ENCODE measurements around the gene PPP1R13B.

PPP1R13B gene

DNA sequence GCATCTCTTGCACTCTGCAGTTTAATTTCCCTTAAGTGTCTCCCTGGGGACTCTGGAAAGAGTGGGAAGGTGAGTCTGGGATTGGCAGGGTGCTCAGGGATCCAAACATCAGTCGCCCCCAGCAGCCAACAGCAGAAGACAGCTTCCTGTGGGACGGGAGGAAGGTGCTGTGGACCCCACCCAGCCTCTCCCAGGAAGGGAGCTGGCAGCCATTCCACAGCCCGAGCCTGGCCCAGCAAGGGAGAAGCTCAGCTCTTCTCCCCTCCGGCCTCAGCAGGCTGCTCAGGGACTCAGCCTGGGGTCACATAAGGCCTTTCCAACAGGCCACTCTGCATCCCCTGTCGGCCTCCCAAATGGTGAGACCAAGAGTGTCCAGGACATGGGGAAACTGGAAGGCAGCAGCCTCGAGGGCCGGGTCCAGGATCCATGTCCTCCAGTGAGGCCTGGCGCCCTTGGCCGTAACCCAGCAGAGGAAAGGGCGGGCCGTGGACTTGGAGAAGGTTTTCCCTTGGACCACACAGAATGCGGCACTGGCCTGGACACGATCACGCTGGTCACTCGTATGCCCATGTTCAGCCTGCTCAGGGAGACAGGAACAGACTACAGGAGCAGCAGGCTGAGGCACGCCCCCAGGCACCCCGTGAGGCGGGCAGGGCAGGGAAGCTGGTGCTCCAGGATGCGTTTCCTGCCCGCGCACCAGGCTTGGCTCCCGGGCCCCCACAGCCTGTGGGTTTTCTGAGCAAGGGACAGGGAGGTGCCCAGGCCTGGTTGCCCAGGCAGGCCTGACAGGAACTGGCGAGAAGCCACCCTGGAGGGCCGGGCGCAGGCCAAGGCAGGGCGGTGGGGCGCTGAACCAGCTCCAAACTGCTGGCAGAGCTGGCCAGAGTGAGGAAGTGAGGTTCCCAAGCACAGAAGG is 135.6 kb downstream of the PPP1R13B start:
- DNase-seq, result no peak

DNA sequence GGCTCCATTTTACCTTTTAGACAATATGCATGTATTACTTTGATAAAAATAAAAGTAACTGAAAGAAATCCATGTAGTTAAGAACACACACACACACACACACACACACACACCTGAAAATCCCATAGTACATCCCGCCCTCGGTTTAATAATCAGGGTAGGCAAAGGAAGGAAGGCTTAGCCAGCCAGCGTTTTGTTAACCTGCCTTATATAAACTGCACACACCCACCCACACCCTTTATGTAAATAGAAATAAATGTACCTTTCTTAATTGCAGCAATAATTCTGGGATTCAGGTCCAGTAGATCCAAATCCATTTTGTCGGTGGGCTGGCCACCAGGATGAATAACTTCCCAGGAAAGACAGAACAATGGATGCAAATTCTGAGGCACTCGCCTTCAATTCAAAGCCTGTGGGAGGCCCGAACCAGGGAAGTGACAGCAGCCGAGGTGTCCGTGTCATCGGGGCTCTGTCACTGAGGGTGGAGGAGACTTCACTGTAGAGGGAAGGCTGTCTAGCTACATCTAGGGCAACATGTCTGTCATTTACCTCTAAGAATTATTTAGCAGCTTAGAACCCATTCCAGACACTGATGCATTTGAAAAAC is 136.5 kb downstream of the PPP1R13B start:
- DNase-seq, result no peak

DNA sequence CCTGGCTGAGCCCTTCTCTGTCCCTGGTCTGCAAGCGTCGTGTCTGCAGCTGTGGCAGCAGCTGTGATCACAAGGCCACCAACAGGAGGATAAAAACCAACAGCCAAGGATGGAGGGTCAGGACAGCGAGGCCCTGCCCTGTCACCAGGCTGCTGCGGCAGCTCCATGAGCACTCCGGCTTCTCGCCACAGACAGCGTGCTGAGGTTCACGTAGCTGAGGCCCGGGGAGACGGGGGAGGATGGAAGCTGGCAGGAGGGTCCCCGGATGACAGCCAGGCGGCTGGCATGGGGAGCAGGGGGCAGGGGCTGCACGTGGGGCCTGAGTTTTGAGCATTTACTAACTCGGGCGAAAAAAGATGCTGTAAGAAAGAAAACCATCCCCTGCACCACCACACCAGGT is 137.6 kb downstream of the PPP1R13B start:
- no peak for DNase-seq

DNA sequence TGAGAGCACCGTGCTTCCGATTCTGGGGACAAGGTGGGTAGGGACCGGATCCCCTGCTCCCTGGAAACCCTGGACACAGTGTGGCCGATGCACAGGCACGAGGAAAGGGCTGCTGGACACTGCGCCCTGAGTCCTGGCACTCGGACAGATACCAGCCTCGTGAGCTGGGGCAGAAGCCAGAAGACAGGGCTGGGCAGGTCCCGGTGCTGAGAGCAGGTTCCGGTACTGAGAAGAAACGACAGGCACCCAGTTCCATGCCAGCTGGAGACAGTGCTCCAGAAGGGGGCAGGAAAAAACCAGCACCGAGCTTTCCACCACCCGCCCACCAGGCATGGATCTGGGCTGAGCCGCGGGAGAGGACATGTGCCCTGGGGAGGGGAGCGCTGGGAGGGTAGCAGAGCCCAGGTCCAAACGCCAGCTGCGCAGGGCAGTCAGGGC is 138.6 kb downstream of the PPP1R13B start:
- DNase-seq, result no peak

DNA sequence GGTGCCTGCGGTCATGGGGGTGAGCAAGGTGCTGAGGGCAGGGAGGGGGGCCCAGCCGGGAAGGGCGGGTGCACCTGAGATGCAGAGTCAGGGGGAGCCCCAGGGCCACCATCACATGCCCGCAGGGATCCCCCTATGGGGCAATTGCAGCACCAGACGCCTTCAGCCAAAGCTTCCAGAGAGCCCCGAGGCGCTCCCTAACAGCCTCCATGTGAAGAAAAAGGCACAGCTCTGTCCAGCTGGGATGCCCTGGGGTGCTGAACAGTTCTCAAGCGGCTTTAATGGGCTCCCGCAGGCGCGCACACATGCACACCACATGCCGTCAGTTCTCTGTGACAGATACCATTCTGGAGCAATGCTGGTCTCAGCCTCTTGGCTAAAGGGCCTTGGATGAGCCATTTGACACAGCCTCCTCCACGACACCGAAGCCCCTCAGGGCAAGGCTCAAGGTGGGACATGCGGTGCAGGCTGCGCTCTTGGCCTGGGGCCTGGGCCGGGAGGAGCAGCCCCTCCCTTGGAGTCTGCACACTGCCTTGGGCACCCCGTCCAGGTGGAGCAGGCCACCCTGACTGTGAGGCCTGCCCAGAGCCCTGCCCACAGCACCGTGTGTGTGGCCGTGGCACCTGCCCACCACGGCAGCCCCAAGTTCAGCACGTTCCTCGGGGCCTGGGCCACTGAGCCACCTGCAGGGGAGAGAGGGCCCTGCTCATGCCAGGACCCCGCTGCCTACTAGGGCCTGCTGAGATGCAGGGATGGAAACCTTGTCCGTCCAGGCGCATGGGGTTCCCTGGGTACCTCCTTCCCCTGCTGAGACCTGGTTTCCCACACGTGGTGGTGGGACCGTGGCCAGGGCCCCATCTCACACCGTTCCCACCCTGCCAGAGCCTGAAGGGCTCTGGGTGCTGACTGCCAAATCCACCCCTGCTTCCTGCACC is 139.8 kb downstream of the PPP1R13B start:
- no peak for DNase-seq

DNA sequence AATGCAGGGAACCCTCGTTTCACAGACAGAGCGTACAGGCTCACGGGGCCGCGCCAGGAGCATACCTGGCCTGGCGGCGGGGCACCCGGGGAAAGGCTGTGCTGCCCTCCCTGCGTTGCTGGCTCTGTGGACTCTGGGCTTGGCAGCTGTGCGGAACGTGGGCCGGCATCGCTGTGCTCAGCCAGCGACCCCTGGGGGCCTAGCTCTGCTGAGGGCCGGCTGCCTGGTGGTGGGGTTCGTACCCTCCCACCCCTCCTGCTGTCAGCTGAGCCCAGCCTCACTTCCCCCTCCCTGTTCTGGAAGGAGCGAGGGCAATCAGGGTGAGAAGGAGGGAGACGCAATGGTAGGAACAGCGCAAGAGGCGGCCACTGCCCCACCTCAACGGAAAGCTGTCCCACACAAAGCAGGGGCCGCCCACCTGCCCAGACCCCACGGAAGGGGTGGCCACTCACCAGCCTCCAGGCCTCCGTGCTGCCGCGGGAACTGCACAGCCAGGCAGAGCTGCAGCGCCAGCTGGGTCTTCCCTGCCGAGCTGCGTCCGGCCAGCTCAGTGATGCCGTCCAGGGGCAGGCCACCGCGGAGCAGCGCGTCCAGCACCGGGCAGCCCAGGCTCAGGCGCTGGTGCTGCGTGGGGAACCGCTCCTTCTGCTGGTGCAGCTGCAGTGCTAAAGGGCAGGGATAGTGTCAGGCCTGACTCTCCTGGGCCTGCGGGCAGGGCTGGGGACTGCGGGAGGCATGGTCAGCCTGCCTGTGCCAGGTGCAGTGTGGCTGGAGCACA is 140.6 kb downstream of the PPP1R13B start:
- DNase-seq, result no peak

DNA sequence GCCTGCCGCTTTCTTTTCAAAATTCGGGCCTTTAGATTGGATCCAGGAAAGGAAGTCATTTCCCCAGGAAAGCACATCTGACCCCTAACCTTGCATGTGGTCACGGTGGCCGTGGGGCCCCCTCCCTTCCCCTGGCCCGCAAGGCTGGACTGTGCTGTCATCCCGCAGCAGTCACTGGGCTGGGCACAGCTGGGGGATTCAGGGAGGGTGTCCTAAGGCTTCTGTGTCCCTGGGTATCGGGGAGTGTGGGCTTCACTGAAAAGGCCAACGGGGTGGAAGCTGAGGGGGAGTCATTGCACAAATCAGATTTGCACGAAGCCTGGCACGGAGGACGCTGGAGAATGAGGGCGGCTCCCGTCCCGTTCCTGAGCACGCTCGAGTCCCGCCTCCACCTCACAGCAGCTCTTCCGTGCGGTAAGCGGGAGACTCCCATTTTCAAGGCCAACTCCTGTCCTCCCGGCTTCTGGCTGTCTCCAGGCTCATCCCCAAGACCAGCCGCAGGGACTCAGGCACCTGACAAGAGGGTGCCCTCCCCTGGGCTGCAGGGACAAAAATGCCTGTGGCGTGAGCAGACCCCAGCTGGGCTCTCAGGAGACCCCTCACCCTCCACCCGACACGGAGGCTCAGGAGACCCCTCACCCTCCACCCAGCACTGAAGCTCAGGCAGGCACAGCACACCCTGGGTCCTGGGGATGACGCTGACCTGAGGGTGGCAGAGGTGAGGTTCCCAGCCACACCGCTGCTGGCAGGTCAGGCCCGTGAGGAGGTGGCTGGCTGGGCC is 141.7 kb downstream of the PPP1R13B start:
- DNase-seq, result no peak

DNA sequence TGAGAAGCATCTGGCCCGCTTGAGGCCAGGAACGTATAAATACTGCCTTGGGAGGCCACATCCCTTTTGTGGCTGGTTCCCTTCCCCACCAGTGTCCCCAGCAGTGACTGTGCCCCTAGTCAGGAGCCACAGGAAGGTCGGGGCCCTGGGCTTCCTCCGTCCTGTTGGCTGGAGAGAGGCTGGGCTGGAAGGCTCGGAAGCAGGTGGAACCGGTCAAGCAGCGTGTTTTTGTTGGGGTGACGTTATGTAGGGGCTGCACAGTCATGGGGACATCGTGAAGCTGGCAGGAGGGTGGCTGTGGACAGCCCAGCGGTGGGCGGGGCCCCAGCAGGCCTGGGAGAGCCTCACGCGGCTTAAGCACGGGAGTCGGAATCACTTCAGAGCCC is 142.3 kb downstream of the PPP1R13B start:
- DNase-seq, result no peak

DNA sequence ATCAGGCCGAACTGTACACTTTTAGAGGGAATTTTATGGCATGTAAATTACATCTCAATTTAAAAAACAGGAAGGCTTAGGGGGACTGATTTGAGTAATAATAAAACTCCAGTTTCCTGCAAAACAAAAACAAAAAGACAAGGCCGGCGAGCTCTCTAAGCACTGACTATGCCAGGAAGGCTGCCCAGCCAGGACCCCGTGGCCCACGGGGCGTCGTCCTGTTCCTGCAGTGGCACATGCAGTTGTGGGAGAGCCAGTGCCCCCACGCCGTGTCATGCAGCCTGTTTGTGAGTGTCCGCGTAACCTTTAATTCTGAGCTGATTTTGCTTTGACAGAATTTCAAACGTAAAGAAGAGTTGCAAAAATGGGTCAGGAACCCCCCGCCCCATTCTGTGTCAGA is 142.7 kb downstream of the PPP1R13B start:
- DNase-seq, result no peak

DNA sequence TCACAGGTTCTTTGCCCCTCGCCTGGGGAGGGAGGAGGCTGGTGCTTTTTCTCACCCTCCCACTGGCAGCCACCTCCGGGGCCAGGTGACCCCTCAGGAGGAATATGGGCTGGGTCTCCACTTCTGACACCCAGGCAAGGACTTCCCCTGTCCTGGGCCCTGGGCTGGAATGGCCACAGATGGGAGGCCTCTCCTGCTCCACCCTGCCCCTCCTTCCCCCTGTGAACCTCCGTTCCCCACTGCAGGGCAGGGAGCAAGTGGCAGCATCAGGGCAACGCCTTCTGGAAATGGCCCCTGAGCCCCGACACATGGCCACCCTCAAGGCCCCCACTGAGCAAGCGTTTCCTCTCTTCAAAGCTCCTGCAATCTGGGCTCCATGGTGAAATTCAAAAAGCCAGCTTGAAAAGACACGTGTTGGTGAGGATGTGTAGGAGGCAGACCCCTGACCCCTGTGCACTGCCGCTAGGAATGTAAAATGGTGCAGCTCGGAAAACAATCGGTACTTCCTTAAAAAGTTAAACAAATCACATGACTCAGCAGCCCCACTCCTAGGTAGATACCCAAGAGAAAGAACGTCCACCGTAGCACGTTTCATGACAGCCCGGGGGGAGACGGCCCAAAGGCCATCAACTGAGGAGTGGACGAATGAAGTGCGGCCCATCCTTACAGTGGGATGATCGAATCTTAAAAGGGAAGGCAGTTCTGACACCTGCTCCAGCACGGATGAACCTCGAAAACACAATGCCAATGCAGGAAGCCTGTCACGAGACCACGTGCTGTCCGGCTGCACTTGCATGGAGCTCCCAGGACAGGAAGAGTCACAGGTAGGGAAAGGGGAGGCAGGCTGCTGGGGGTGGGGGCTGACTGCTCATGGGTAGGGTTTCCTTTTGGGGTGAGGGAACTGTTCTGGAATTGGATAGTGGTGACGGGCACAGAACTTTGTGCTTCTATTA is 143.7 kb downstream of the PPP1R13B start:
- no peak for DNase-seq

DNA sequence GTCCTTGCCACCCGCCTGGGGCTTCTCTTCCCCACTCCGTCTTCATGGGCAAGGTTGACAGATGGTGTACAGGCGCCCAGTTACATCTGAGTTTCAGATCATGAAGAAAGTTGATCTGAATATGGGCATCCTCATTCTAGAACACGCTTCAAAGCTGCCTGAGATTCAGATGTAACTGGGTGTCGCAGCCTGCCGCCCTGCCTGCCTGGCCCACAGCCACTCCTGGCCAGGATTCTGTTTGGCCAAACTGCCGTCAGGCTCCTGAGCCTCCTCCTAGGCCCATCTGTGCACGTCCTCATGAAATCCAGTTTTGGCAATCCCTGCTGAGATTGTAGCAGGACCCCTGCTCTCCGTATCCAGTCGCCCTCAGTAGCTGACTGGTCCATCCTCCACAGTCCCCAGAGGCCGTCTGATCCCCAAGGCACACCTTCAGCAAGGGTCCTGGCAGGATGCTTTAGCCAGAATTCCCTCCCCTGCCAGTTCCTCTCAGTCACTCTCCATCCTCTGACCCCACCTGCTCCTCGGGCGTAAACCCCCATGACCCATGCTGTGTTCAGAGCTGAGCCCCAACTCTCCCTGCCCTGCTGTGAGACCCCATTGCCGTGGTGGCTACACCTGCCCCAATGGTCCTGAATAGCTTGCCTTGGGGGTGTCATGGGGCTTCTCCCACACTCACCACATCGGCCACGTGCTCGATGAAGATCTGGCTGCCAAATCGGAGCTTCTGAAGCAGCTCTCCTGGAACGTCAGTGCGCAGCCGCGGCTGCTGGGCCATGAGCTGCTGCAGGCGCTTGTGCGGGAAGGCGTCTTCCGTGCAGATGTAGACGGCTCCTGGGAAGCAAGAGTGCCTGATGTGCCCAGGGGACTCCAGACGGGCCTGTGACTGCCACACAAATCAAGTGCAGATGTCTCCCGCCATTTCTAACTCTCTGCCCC is 144.6 kb downstream of the PPP1R13B start:
- DNase-seq, result no peak

DNA sequence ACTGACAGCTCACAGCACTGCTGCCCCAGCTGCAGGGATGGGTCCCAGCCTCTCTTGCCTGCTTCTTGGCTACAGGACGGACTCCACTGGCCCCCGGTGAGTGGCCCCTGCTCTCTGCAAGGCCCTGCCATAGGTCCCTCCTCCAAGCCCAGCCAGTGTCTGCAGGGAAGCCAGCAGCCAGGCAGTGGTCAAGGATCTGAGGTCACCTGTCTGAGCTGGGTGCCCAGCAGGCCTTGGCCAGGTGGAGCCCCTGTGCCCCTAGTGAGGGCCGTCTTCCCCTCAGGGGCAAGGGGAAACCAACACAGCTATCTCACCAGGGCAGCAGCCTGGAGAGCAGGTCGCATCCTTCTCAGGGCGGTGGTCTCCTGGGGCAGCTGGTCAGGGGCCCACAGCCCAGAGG is 145.3 kb downstream of the PPP1R13B start:
- no peak for DNase-seq

DNA sequence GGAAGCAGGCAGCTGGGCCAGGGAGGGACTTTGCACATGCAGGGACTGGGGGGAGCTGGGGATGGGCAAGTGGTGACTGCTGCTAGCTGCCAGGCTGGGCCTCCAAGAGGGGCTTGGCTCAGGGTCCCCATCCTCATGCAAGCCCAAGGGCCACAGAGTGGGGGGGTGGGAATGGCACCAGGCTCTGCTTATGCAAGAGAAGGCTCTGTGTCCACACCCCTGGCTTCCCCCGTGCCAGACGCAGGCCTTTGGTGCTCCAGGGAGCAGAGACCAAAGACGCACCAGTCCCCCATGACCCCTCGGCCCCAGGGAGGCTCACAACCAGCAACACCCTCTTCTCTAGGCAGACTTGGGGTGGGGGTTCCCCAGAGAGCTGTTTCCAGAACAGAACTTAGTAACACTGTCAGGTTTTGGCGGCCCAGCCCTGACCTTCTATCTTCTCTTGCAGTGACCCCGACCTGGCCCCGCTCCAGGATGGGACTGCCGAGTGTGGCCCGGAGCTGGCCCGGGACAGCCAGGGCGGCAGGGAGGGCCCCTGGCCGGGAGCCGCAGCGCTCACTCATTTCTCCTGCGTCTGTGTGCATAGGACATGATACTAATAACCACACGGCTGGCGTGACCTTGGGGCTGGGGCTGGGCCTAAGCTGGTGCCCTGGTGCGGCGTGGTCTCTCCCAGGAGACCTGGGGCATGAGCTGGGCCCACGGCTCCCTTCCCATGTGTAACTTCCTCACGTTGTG is 146.5 kb downstream of the PPP1R13B start:
- DNase-seq, result no peak

DNA sequence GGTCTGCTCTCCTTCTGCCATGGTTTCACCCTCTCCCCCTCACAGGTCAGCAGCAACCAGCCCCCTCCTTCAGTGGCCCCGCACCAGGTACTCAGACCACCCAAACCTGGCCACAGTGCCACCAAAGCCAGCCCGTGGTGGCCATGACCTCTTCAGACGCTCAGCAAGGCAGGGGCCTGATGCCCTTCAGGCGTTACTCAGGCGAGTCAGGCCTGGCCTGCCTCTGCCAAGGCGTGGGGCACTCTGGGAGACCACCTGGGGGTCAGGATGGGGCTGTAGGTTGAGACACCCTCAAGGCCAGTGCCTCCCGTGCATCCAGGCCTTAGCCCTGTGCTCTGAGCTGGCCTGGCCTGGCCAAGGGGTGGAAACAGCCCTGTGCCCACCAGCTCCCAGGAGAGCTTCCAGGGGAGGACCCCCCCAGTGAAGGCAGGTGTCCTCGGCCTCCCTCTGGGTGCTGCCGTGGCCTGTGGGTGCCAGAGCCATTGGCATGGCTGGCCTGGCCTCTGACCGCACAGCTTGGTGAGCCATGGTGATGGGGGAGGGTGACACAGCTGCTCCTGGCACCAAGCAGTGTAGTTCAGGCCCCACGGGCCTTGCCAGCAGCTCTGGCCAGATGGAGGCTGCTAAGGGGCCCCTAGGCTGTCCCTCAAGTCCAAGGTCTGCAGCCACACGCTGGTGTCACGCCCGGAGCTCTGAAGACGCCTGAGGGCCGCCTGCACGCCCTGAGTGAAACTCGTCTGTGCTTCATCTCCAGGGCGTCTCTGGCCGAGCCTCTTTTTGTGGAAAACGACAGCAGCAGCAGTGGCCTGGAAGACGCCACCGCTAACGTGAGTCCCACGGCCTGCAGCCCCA is 147.2 kb downstream of the PPP1R13B start:
- no peak for DNase-seq

DNA sequence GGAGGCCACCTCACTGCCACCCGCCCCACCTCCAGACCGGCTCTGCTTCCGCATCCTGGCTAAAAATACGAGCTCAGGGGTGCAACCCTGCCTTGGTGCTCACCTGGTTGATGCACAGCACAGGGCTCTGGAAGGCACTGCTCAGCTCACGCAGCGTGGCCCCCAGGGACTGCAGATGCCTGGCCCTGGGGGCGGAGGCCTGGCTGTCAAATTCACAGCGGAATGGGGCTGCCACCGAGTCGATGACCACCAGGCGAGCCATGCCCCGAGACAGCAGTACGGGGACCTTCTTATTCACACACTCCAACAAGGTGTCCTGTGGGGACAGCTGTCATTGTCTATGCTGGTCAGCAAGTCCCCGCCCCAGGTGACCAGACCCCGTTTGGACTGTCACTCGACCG is 148.1 kb downstream of the PPP1R13B start:
- DNase-seq, result no peak

DNA sequence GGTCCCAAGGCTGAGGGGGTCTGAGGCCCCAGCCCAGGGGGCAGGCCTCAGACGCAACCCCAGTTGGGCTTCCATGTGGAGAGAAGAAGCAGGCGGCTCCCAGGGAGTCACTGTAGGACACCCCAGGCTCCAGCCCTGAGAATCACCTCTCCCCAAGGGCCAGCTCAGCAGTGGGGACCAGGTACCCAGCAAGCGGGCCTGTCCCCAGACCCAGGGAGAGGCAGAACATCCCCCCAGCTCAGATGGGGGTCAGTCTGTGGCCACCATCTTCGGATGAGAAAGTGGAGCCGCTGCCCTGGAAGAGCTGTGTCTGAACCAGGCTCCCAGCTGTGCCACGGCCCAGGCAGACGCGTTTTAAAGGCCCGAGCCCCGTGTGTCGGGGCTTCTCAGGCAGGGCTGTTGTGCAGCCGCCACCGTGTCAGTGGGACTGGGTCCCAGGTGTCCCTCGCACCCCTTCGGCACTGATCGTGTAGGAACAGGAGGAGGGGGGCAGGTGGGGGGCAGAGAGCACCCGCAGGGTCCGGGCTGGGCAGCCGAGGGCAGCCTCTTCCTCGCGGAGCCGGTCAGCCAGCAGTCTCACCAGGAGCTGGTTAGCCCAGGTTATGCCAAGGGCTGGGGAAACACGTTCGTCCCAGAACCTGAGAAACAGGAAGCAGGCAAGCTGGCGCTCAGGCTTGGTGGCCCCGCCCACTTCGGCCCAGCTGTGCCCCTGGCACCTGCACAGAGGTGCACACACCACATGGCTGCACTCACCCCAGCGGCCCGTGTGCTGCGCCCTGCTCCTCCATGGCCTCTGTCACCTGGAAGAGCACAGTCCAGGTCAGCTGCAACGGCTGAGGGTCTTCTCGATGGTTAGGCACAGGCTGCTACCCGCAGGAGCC is 148.8 kb downstream of the PPP1R13B start:
- no peak for DNase-seq
